HG03066 (cell line): Measurements from ENCODE around the gene PRKRIP1.
"Not testable (repeated sequence)": the region's sequence is repeated elsewhere in the genome, so short reads cannot be mapped to it uniquely, and the experiment has no call there.

Experiments used
- ATAC-seq: cut with Tn5 transposase; IDR thresholded peaks from one replicate; pipeline ENCODE4 v1.9.1; 2021; ENCODE audit warnings: low read depth; ENCODE audit not compliant: unreplicated experiment

Gene PRKRIP1

DNA sequence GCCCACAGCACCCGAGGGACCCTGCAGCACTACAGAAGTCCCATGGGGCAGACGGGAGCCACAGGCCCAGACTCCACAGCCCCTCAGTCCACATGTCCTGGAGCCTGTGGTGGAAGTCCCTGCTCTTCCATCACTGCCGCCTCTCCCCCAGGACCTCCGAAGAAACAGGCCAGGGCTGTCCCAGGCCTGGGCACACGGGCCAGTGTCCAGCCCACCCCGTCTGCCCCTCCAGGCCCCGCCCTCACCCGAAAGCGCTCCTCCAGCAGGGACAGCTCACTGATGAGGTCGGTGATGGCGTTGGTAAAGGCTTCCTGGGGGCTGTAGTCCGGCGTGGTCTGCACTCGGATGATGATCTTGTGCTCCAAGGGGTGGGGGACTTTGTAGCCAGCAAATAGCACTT, 78.0 kb downstream of the PRKRIP1 start:
- not testable (repeated sequence) for ATAC-seq

DNA sequence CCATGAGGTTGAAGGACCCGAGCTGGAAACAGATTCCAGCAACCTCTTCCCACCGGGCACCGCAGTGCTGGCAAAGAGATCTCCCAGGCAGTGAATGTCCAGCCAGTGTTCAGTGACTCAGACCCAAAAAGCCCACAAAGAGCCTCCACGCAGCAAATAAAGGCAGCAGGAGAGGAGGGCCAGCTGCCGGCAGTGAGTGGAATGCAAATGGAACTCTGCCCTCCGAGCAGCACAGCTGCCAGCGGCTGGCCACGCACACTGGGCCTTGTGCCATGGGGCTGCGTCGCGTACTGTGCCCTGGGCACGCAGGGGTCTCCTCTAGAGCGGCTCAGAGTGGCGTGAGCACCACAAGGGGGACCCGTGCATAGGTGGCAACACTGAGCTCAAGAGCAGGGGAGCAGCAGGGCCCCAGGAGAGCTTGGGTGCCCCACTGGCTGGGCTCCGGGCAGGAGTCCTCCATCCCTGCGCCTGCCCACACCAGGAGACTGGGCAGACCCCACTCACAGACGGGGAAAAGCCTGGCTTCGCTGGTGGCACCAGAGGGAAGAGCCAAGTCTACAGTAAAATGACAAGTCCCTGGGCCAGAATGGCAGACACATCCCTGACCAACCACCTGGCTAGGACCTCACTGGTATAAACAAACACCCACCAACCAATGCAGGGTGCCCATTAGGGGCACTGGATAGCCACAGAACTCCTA, 78.7 kb downstream of the PRKRIP1 start:
- ATAC-seq, result not testable (repeated sequence)
